ENCODE measurements around the gene ARHGAP31.
"Not testable (repeated sequence)": the region's sequence is repeated elsewhere in the genome, so short reads cannot be mapped to it uniquely, and the experiment has no call there.

ARHGAP31 gene

DNA sequence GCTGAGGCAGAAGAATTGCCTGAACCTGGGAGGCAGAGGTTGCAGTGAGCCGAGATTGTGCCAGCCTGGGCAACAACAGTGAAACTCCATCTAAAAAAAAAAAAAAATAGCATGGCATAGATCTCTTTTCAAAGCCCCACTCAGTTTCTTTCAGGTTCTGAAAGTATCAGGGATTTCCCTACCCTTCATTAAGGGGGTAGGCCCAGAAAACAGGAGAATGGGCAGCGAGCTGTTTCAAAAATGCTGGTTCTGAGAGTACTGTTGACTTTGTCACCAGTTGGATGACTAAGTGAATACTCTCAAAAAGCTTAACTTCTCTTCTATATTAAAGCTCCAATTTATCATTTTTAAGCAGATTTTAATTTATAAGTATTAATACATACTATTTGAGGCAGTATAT, 72.8 kb downstream of the ARHGAP31 start:
- no peak overlapping the region for H3K9ac ChIP-seq (ENCODE audit: low read length)
- H3K36me3 ChIP-seq (ENCODE audit: insufficient read depth, low read length) = no peaks in the 10 kb centered on the region

DNA sequence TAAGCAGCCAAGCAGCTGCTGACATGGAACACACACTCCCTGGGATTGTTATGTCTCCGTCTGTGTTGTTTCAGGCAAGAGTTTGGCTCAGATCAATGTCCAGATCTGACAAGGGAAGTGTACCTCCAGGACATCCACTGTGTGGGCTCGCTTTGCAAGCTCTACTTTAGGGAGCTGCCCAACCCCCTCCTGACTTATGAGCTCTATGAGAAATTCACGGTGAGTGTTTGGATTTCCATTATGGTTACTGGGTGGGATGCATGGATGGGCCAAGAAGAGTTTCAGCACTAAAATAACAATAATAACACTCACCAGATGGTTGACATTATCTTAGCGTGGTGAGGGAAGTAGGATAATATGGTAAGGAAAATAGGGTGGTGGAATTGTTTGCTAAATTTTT, 74.1 kb downstream of the ARHGAP31 start:
- Histone ChIP-seq H3K79me2 (ENCODE audit: insufficient read depth, low read length) (no peaks in the 10 kb centered on the region), H3K27ac (ENCODE audit: low read depth, low read length, poor library complexity, severe bottlenecking) (no peak overlapping the region), H4K20me1 (ENCODE audit: insufficient read depth, low read length) (no peaks in the 10 kb centered on the region), H3K36me3 (ENCODE audit: insufficient read depth, low read length) (no peaks in the 10 kb centered on the region), H3K27me3 (ENCODE audit: insufficient read depth, low read length) (no peaks in the 10 kb centered on the region; the same call in 1 of the 2 replicates), H3K4me2 (ENCODE audit: low read length) (no peak overlapping the region), H2AFZ (ENCODE audit: low read length) (no peak overlapping the region), H3F3A (ENCODE audit: insufficient read depth, low read length) (no peaks in the 10 kb centered on the region), H3K4me3 (ENCODE audit: low read depth, low read length, poor library complexity, severe bottlenecking) (no peak overlapping the region), H3K4me1 (ENCODE audit: insufficient read depth, low read length, severe bottlenecking) (no peaks in the 10 kb centered on the region), H3K9me2 (ENCODE audit: low read depth, low read length) (no peaks in the 10 kb centered on the region), H3K9ac (ENCODE audit: low read length) (no peak overlapping the region), H3K9me3 (ENCODE audit: low read length) (no peaks in the 10 kb centered on the region)
- no peak for TF ChIP-seq EZH2 (IDR thresholded peaks at IDR 0.05; ENCODE audit: borderline replicate concordance, low read length)
- TF ChIP-seq, protein P1, sequence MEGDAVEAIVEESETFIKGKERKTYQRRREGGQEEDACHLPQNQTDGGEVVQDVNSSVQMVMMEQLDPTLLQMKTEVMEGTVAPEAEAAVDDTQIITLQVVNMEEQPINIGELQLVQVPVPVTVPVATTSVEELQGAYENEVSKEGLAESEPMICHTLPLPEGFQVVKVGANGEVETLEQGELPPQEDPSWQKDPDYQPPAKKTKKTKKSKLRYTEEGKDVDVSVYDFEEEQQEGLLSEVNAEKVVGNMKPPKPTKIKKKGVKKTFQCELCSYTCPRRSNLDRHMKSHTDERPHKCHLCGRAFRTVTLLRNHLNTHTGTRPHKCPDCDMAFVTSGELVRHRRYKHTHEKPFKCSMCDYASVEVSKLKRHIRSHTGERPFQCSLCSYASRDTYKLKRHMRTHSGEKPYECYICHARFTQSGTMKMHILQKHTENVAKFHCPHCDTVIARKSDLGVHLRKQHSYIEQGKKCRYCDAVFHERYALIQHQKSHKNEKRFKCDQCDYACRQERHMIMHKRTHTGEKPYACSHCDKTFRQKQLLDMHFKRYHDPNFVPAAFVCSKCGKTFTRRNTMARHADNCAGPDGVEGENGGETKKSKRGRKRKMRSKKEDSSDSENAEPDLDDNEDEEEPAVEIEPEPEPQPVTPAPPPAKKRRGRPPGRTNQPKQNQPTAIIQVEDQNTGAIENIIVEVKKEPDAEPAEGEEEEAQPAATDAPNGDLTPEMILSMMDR (IDR thresholded peaks at IDR 0.05; ENCODE audit: low read length) = no peak

More for the DNA sequence above, 72.8 kb downstream of the ARHGAP31 start:
- Histone ChIP-seq H3K9me3 (ENCODE audit: low read length) (no peaks in the 10 kb centered on the region), H4K20me1 (ENCODE audit: insufficient read depth, low read length) (no peaks in the 10 kb centered on the region), H3K9me2 (ENCODE audit: low read depth, low read length) (no peaks in the 10 kb centered on the region), H2AFZ (ENCODE audit: low read length) (no peak overlapping the region), H3K4me3 (ENCODE audit: low read depth, low read length, poor library complexity, severe bottlenecking) (no peak overlapping the region), H3K4me2 (ENCODE audit: low read length) (no peak overlapping the region), H3F3A (ENCODE audit: insufficient read depth, low read length) (no peaks in the 10 kb centered on the region), H3K27me3 (ENCODE audit: insufficient read depth, low read length) (no peaks in the 10 kb centered on the region; the same call in 1 of the 2 replicates), H3K79me2 (ENCODE audit: insufficient read depth, low read length) (no peaks in the 10 kb centered on the region), H3K27ac (ENCODE audit: low read depth, low read length, poor library complexity, severe bottlenecking) (no peak overlapping the region), H3K4me1 (ENCODE audit: insufficient read depth, low read length, severe bottlenecking) (no peaks in the 10 kb centered on the region)
- TF ChIP-seq, protein P1 (IDR thresholded peaks at IDR 0.05; ENCODE audit: low read length) = no peak
- TF ChIP-seq EZH2 (IDR thresholded peaks at IDR 0.05; ENCODE audit: borderline replicate concordance, low read length) = no peak

DNA sequence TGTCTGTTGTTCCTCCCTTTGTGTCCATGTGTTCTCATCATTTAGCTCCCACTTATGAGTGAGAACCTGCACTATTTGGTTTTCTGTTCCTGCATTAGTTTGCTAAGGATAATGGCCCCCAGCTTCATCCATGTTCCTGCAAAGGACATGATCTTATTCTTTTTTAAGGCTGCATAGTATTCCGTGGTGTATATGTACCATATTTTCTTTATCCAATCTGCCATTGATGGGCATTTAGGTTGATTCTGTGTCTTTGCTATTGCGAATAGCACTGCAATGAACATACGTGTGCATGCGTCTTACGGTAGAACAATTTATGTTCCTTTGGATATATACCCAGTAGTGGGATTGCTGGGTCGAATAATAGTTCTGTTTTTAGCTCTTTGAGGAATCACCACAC, 77.6 kb downstream of the ARHGAP31 start:
- not testable (repeated sequence) for H3K79me2 ChIP-seq (ENCODE audit: insufficient read depth, low read length); H3K4me2 ChIP-seq (ENCODE audit: low read length); H2AFZ ChIP-seq (ENCODE audit: low read length); H3K36me3 ChIP-seq (ENCODE audit: insufficient read depth, low read length); H3F3A ChIP-seq (ENCODE audit: insufficient read depth, low read length); H3K4me1 ChIP-seq (ENCODE audit: insufficient read depth, low read length, severe bottlenecking); H3K4me3 ChIP-seq (ENCODE audit: low read depth, low read length, poor library complexity, severe bottlenecking); H3K27ac ChIP-seq (ENCODE audit: low read depth, low read length, poor library complexity, severe bottlenecking); H3K9me2 ChIP-seq (ENCODE audit: low read depth, low read length); H4K20me1 ChIP-seq (ENCODE audit: insufficient read depth, low read length); H3K9ac ChIP-seq (ENCODE audit: low read length); H3K9me3 ChIP-seq (ENCODE audit: low read length); H3K27me3 ChIP-seq (ENCODE audit: insufficient read depth, low read length)

DNA sequence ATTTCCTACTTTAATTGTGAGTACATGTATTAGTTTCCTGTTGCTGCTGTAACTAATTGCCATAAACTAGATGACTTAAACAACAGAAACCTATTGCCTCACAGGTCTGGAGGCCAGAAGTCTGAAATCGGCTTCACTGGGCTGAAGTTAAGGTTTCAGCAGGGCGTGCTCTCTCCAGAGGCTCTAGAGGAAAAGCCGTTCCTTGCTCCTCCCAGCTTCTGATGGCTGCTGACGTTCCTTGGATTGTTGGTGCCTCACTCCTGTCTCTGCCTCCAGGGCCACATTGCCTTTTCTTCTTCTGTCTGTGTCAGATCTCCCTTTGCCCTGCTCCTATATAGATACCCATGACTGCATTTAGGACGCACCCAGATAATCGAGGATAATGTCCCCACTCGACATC, 80.9 kb downstream of the ARHGAP31 start:
- H2AFZ ChIP-seq (ENCODE audit: low read length) = no peak overlapping the region
- no peaks in the 10 kb centered on the region for H3K9me2 ChIP-seq (ENCODE audit: low read depth, low read length)
- H3K4me1 ChIP-seq (ENCODE audit: insufficient read depth, low read length, severe bottlenecking) = no peaks in the 10 kb centered on the region
- H3K9ac ChIP-seq (ENCODE audit: low read length) = no peak overlapping the region
- no peaks in the 10 kb centered on the region for H3K9me3 ChIP-seq (ENCODE audit: low read length)
- H3K4me2 ChIP-seq (ENCODE audit: low read length) = no peak overlapping the region
- H3K79me2 ChIP-seq (ENCODE audit: insufficient read depth, low read length) = no peaks in the 10 kb centered on the region
- H3K27me3 ChIP-seq (ENCODE audit: insufficient read depth, low read length) = peaks cover 5% of the 10 kb centered on the region; the same call in 1 of the 2 replicates
- no peaks in the 10 kb centered on the region for H4K20me1 ChIP-seq (ENCODE audit: insufficient read depth, low read length)
- no peak overlapping the region for H3K27ac ChIP-seq (ENCODE audit: low read depth, low read length, poor library complexity, severe bottlenecking)
- no peaks in the 10 kb centered on the region for H3K36me3 ChIP-seq (ENCODE audit: insufficient read depth, low read length)
- TF ChIP-seq EZH2 (IDR thresholded peaks at IDR 0.05; ENCODE audit: borderline replicate concordance, low read length) = no peak
- H3F3A ChIP-seq (ENCODE audit: insufficient read depth, low read length) = no peaks in the 10 kb centered on the region
- H3K4me3 ChIP-seq (ENCODE audit: low read depth, low read length, poor library complexity, severe bottlenecking) = no peak overlapping the region
